ENCODE data around the gene RFTN1.

RFTN1 gene, protein sequence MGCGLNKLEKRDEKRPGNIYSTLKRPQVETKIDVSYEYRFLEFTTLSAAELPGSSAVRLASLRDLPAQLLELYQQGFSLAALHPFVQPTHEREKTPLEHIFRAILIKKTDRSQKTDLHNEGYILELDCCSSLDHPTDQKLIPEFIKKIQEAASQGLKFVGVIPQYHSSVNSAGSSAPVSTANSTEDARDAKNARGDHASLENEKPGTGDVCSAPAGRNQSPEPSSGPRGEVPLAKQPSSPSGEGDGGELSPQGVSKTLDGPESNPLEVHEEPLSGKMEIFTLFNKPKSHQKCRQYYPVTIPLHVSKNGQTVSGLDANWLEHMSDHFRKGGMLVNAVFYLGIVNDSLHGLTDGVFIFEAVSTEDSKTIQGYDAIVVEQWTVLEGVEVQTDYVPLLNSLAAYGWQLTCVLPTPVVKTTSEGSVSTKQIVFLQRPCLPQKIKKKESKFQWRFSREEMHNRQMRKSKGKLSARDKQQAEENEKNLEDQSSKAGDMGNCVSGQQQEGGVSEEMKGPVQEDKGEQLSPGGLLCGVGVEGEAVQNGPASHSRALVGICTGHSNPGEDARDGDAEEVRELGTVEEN

DNA sequence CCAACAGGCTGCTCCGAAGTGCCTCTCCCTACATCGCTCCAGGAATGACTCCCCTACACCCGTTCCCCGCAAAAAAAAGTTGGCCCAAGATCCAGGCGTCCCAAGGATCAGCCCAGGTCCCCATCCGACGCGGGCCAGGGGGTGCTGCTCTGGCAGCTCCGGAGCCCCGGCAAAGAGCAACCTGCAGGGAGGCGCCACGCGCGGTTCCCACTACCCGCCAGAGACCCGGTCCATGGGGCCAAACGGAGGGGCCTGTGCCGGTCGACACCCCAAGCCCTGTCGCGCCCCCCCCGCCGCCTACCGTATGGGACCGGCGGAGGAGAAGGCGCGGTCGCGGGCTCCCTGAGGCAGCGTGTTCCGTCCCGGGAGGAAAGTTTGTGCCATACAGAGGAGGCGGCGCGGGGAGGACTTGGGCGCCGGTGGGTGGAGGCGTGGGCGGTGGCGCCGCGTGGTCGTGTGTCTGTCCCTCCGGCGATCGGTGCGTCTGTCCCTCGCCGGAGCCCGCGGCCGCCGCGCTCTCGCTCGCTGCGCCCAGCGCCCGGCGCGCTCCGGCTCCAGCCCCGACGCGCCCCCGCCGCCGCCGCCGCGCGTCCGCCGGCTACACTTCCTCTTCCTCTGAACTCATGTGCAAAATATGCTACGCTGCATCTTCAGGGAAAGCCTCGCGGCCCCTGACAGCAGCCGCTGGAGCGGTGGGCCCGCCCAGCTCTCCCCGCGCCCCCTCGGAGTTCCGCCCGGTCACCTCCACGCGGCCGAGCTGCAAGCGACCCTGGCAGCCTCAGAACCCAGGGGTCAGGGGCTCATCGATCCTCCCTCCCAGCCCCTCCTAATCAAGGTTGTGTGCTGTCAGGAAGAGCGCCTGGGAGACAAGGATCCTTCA is at the start of gene RFTN1:
Gene RFTN1, minus strand, starts transcription at position 559 of the 880 bp plus-strand sequence. CDS start 19,830 bp downstream, outside the sequence.
- peak in 3 of 56 donors; percentile 16 to 49 (median 42) for DNase-seq

DNA sequence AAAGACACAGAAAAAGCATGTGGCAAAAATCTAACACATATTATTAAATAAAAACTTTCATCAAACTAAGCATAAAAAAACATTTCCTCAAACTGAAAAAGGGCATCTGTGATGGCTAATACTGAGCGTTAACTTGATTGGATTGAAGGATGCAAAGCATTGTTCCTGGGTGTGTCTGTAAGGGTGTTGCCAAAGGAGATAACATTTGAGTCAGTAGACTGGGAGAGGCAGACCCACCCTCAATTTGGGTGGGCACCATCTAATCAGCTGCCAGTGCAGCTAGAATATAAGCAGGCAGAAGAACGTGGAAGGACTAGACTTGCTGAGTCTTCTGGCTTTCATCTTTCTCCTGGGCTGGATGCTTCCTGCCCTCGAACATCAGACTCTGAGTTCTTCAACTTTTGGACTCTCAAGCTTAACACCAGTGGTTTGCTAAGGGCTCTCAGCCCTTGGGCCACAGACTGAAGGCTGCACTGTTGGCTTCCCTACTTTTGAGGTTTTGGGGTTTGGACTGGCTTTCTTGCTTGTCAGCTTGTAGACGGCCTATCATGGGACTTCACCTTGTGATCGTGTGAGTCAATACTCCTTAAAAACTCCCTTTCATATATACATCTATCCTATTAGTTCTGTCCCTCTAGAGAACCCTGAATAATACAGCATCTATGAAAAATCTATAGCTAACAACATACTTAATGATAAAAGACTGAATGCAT is 46.3 kb upstream of the RFTN1 start:
- no peak for DNase-seq

DNA sequence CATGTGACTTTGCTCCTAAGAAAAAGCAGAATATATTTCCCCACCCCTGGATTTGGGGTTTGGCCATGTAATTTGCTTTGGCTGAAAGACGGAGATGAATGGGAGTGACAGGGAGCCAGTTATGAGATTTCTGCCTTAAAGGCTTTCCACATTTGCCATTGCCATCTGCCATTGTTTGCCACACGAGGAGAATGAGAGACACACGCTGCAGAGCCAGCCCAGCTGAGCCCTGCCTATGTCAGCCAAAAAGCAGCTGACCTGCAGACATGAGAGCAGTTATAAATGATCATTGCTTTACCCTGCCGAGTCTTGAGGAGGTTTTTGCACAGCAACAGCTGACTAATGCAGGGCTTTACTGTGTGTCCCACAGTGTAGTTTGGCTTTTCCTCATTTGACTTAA is 40.6 kb upstream of the RFTN1 start:
- no peak for DNase-seq

DNA sequence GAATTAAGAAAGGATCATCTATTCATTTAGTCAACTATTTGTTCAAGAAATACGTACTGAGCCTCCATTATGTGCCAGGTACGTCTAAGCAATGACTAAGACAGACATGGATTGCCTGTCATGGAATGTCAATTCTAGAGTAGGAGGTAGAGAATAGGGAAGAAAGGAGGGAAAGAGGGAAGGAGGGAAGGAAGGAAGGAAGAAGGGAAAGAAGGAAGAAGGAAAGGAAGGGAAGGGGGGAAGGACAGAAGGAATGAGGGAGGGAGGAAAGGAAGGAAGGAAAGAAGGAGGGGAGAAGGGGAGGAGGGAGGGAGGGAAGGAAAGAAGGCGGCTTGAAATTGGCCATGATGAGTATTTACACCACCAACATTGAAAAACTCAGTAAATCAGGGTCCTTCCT is 39.3 kb upstream of the RFTN1 start:
- no peak for DNase-seq

DNA sequence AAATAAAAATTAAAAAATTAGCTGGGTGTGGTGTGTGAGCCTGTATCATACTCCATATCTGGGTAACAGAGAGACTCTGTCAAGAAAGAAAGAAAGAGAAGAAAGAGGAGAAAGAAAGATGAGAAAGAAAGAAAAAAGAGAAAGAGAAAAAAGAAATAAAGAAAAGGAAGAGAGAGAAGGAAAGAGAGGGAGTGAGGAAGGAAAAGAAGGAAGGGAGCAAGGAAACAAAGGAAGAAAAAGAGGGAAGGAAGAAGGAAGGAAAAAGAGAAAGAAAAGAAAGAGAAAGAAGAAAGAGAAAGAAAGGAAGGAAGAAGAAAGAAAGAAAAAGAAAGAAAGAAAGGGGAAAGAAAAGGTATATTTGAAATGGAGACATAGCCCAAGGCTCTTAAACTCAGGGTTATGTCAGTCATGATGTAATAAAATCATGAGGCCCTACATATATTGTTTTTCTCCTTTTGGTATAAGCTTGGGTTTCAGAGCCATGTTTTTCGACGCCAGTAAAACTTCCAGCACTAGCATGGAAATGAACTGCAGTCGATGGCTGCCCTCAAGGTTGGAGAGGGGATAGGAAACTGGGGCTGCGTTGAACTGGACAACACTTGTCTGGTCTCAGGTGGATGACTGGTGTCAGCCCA is 38.0 kb upstream of the RFTN1 start:
- DNase-seq: no peak

DNA sequence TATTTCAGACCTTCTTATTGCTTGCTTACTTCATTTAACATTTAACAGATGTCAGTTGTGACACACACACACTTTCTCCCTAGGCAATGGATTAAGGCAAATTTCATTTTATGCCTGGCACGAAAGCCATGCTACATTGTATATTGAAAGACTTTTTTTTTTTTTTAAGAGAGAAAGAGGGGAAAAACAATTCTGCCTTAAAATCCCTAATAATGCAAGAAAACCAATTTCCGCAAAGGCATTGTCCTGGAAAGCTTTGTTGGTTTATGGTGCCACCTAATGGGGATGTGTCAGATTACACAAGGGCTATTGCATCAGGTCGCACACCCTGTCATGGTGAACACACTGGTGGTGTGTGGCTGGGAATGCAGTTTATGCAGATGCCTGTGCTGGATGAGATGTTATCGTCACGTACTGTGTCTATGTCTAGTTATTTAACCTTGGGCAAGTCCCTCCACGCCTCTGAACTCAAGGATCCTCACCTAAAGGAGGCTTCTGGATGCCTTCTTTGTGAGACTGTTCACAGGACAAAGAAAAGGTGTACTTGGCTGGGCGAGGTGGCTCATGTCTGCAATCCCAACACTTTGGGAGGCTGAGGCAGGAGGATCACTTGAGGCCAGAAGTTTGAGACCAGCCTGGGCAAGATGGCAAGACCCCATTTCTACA is 37.3 kb upstream of the RFTN1 start:
- DNase-seq: peak in 50 of 56 donors; percentile 3 to 81 (median 26)

DNA sequence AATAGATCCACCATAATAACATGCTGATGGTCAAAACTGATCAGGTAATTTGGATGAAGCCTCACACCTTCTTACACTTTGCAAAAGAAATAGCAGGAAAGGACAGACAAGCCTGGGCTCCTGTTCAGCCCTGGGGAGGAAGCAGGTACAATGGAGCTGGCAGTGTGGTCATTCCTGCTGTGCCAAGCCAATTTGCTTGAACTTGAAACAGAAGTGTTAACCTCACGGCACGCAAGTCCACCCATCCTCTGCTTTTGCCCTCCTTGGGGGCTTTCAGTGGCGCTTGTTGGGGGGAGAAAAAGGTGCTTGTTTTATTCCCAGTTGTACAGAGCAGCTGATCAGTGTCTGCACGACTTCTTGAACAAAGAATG is 36.8 kb upstream of the RFTN1 start:
- peak in 1 of 56 donors; percentile 5 for DNase-seq

DNA sequence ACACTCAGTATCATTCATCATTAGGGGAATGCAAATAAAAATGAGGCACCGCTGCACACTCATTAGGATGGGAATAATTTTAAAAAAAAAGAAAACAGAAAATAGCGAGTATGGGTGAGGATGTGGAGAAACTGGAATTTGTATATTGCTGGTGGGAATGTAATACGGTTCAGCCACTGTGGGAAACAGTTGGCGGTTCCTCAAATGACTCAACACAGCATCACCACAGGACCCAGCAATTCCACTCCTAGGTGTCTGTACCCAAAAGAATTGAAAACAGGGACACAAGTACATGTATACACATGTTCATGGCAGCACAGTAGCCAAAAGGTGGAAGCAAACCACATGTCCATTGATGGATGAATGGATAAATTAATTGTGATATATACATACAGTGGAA is 35.2 kb upstream of the RFTN1 start:
- DNase-seq: no peak

DNA sequence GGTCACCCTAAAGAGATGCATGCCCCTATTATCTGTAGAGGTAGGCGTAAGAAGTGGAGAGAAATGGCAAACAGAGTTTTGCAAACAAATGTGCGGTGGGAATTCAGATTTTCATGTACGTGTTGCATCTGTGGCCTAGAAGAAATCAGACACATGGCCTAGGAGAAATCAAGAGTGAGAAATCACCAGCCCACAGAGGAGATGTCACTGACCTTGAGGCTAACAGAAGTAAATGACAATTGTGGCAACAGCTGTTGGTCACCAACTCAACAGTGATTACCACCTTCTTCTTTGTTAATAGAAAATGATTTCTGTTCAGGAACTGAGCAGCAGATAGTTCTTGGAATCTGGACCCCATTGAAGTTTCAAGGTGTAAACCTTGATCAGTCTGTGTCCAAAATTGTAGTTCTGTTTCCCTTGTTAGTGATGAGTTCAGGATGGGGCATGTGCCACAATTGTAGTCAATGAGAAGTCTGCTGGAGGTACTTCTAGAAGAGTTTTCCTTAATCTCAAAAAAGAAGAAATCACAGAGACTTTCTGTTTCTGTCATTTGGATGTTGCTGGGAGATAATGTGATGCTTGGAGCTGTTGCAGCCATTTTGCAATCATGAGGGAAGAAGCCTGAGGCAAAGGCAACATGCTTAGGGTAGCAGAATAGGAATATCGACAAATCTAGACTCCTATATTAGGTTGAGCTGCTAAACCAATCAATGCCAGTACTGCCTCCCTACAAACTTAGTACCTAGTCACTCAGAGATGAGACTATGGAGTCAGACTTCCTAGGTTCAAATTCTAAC is 34.3 kb upstream of the RFTN1 start:
- DNase-seq: no peak

DNA sequence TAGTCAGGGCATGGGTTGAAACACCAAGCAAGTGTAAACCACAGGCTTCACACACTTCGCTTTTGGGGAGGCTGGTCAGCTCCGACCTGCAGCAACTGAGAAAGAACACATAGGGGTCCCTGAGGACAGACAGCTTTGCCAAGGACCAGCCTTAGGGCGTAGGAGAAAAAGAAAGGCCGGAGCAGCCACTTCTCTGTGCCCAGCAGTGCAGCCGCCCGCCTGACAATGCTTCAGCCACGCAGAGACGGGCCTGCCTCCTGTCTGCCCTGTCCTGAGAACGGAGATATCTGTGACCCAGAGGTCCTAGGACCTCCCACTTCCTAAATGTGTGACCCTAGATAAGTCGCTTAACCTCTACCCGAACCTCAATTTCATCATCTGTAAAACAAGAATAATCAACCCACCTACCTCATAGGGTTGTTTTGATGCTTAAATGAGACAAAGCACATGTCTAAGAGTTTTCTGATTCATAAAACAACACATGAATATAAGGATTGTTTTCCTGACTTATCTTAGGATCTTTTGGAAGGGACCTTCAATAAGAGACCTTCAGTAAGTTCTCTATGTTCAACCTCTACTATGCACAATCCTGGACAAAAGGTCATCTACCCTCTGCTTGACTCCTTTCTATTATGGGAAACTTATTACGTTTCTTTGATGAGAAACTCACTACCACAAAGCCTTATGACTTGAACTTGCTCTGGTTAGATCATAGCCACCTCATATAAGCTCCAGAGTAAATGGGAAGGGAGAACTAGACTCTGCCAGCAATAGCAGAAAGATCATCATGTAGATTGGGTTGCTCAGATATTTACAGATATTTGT is 32.9 kb upstream of the RFTN1 start:
- DNase-seq: no peak

DNA sequence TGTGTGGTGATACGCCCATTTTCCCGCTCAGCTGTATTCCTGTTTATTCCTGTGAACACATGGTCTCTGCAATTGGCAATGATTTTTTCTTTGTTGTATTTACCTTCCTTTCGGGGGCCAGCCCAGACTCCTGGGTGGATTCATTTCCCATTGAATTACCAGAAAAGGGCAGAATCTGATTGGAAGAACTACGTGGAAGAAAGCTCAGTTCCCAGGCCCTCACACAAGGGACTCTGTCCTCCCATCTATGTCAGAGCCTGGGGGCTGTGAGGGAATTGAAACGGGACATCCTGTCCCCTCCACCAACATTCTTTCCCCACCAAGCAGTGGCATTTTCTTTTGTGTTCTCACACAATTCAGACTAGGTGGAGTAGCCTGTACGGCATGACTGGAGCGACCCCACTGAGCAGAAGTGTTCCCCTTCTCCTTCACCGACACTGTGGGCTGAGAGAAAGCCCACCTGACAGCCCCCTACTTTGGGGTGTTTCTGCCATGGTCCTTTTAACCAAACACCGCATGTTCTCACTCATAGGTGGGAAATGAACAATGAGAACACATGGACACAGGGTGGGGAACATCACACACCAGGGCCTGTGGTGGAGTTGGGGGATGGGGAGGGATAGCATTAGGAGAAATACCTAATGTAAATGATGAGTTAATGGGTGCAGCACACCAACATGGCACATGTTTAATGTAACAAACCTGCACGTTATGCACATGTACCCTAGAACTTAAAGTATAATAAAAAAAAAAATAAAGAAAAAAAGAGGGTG is 32.1 kb upstream of the RFTN1 start:
- no peak for DNase-seq

DNA sequence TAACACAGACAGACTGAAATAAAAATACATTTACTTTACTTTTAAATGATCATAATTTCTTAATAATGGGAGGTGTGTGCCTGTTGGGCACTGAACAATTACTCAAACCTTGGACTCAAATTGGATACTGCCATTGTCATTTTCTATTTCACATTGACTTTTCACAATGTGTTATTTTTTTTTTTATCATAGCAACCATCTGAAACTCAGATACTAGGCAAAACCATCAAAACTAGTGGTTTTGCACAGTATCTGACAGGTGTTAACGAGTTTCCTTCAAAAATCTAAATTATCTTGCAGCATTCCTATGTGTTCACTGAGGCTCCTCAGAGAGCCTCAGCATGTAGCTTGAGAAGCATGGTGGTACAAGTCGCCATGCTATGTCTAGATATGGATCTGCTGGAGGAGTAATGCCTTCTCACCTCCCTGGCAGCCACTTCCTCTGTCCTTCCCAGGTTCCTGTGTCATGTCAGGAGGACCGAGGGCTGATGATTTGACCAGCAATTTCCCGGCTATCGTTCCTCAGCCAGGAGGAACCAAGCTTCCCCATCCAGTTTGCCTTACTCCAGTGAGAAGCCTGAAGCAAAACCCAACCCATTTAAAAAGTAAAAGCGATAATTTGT is 29.9 kb upstream of the RFTN1 start:
- no peak for DNase-seq

DNA sequence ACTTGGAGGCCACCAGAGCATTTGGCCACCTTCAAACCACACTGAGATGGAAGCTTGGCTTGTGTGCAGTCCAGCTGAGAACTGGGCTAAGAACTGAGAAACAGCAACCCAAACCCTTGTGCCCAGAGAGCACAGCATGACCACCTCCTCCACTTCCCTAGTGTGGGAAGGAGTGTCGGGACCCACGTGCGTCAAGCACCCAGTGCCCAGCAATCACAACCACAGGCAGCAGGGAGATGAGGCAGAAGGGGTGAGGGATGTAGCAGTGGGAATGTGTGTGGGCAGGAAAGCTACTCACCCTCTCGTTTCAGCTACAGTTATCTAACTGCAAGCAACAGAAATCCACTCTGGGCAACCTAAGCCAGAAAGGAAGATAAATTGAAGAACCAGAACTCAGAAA is 25.0 kb upstream of the RFTN1 start:
- no peak for DNase-seq

DNA sequence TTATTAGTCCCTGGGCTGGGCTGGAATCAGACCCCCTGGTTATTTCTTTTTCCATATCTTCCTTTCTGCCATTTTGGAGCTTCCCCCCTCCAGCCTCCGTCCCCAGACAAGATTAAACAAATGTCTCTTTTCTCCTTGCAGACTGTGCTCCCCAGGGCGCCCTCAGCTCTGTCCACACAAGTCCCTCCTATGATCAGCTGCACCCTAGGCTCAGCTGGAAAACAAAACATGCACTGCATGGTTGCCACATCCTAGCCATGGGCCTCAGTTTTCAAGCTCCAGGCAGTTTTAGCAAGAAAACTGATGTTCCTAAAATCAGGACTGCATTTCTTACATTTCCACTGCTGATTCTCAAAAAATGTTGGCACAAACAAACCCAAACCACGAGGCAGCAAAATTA is 23.5 kb upstream of the RFTN1 start:
- no peak for DNase-seq

DNA sequence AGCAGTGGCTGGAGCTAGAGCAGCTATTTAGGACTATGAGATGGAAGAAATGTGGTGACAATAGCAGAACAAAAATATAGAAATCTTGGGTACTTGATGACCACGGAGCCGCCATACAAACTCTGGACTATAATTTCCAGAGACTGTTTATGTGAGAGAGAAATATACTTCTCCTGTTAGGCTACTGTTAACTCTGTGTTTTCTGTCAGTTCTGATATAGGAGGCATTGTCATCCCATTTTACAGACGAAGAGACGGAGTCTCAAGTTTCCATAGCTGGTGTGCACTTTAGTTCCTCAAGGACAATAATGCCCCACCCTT is 22.8 kb upstream of the RFTN1 start:
- no peak for DNase-seq

DNA sequence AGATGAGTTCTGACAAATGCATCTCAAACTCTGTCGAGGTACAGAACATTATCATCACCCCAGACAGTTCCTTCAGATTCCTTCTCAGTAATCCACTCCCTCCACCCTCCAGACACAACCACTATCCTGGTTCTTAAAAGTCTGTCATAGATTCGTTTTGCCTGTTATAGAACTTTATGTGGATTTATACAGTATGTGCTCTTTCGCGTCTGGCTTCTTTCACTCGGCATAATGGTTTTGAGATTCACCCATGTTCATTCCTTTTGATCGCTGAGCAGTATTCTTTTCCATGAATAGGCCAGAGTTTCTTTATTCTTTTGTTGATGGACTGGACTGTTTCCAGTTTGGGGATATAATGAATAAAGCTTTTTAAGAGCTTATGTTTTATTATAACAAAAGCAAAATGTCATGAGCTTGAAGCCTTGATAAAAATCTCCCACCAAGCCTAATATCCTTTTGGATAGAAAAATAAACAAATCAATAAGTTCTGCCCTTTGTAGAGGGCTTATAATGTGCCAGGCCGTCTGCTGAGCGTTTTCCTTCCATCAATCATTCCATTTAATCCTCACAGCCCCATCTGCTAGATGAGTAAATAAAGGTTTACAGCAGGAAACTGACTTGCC is 21.3 kb upstream of the RFTN1 start:
- DNase-seq: no peak
